H1 (cell line): ENCODE data around the gene EYA4. TPM values are rescaled to one million over a fixed set of nuclear protein-coding genes. Genes with fewer than 3 reads are reported as not detected.

Source experiments
- CTCF ChIA-PET: fragments of 300-600 bp; sonication (Branson Sonifier 250); formaldehyde crosslinking; loops from one replicate; lab custom pipeline; 2021; ENCODE audit not compliant: partially characterized antibody; lab: Charles Lee
- POLR2A ChIA-PET: fragments of 300-600 bp; sonication (Branson Sonifier 250); formaldehyde crosslinking; loops from one replicate; lab custom pipeline; 2021; ENCODE audit warnings: inconsistent platforms; ENCODE audit not compliant: partially characterized antibody; lab: Charles Lee
- DNase-seq, 2 experiments: peaks; one replicate each; pipeline versions ENCODE4 v3.0.0 to v3.0.0-alpha.2; 2010 to 2022; ENCODE audit warnings: low spot score in 2 of 2, low read depth in 1 of 2, mixed read lengths in 1 of 2
- FAIRE-seq: peaks from 2 replicates; lab custom pipeline; 2011; peaks lifted over from hg19 to GRCh38; lab: Jason Lieb, UNC
- H2AFZ ChIP-seq: 2 replicates; pipeline ENCODE4 v1.8.1; 2012; ENCODE audit warnings: low read length, inconsistent platforms
- H2AK5ac ChIP-seq: 2 replicates; pipeline ENCODE4 v1.6.1; 2013; ENCODE audit warnings: low read depth, low read length
- H2BK120ac ChIP-seq: replicated peaks from 2 replicates; pipeline ENCODE3; 2013; ENCODE audit warnings: low read depth, low read length, inconsistent platforms
- H2BK12ac ChIP-seq: 2 replicates; pipeline ENCODE4 v1.6.1; 2013; ENCODE audit warnings: low read depth, low read length
- H2BK15ac ChIP-seq: 2 replicates; pipeline ENCODE4 v1.6.1; 2013; ENCODE audit warnings: low read length
- H2BK20ac ChIP-seq: 2 replicates; pipeline ENCODE4 v1.6.1; 2013; ENCODE audit warnings: low read length
- H2BK5ac ChIP-seq: 2 replicates; pipeline ENCODE4 v1.6.1; 2013; ENCODE audit warnings: low read depth, low read length
- H3K14ac ChIP-seq: 2 replicates; pipeline ENCODE4 v1.6.1; 2013; ENCODE audit warnings: inconsistent platforms; ENCODE audit not compliant: insufficient read length
- H3K18ac ChIP-seq: 2 replicates; pipeline ENCODE4 v1.6.1; 2013; ENCODE audit warnings: low read length; ENCODE audit errors: extremely low read depth
- H3K23ac ChIP-seq: 2 replicates; pipeline ENCODE4 v1.6.1; 2013; ENCODE audit warnings: inconsistent platforms; ENCODE audit not compliant: insufficient read length
- H3K23me2 ChIP-seq: 2 replicates; pipeline ENCODE4 v1.6.1; 2013; ENCODE audit warnings: low read depth, low read length
- H3K27ac ChIP-seq: 2 replicates; pipeline ENCODE4 v1.6.1; 2011; ENCODE audit warnings: low read depth, low read length, inconsistent platforms
- H3K27me3 ChIP-seq, 4 experiments: replicated peaks in 1 of 4; 1 replicate in 1 of 4; 2 replicates in 3 of 4; pipeline versions ENCODE4 v1.6.1 to v1.8.1; 2011 to 2013; ENCODE audit warnings: low read length in 3 of 4, mild to moderate bottlenecking in 3 of 4, inconsistent platforms in 2 of 4, mixed read lengths in 2 of 4, moderate library complexity in 1 of 4; ENCODE audit not compliant: control insufficient read depth in 3 of 4, insufficient read depth in 3 of 4; ENCODE audit errors: extremely low read depth in 1 of 4
- H3K36me3 ChIP-seq, 4 experiments: 2 replicates each; pipeline versions ENCODE4 v1.6.1 to v1.8.1; 2011 to 2013; ENCODE audit warnings: mild to moderate bottlenecking in 4 of 4, low read length in 3 of 4, moderate library complexity in 2 of 4, control low read depth in 1 of 4, inconsistent platforms in 1 of 4; ENCODE audit not compliant: insufficient read depth in 4 of 4, control insufficient read depth in 2 of 4
- H3K4ac ChIP-seq: replicated peaks from 2 replicates; pipeline ENCODE3; 2013; ENCODE audit warnings: low read length, low read depth, mixed read lengths, inconsistent platforms; ENCODE audit not compliant: insufficient read length
- H3K4me1 ChIP-seq, 4 experiments: replicated peaks in 1 of 4; 1 replicate in 1 of 4; 2 replicates in 3 of 4; pipeline versions ENCODE4 v1.6.1 to v1.8.1; 2011 to 2013; ENCODE audit warnings: low read length in 3 of 4, inconsistent platforms in 2 of 4, mixed read lengths in 1 of 4; ENCODE audit not compliant: insufficient read depth in 4 of 4, control insufficient read depth in 3 of 4
- H3K4me2 ChIP-seq, 2 experiments: 2 replicates each; pipeline versions ENCODE4 v1.6.1 to v1.8.1; 2011 to 2013; ENCODE audit warnings: low read depth in 2 of 2, low read length in 2 of 2, control low read depth in 1 of 2, inconsistent platforms in 1 of 2, mild to moderate bottlenecking in 1 of 2; ENCODE audit not compliant: insufficient read depth in 1 of 2
- H3K4me3 ChIP-seq, 4 experiments: fragments of 200-600, 300-600 bp in 1 of 4; sonication (generic), shearing (Covaris generic), sonication (Bioruptor Twin) in 1 of 4; 2 replicates each; pipeline versions ENCODE4 v1.5.1 to v1.8.1; 2011 to 2016; ENCODE audit warnings: low read length in 4 of 4, low read depth in 3 of 4, control low read depth in 2 of 4, inconsistent platforms in 2 of 4, mild to moderate bottlenecking in 2 of 4, mixed read lengths in 1 of 4, moderate library complexity in 1 of 4; ENCODE audit not compliant: insufficient read depth in 2 of 4; ENCODE audit errors: extremely low read depth in 1 of 4
- H3K56ac ChIP-seq: replicated peaks from 2 replicates; pipeline ENCODE3; 2013; ENCODE audit warnings: low read depth, mild to moderate bottlenecking, mixed read lengths, low read length, inconsistent platforms; ENCODE audit not compliant: insufficient read length
- H3K79me1 ChIP-seq: 2 replicates; pipeline ENCODE4 v1.6.1; 2013; ENCODE audit warnings: low read depth, low read length, control low read depth
- H3K79me2 ChIP-seq, 2 experiments: 2 replicates each; pipeline versions ENCODE4 v1.6.1 to v1.8.1; 2012 to 2013; ENCODE audit warnings: low read length in 2 of 2, mild to moderate bottlenecking in 2 of 2, inconsistent platforms in 1 of 2; ENCODE audit not compliant: insufficient read depth in 2 of 2, control insufficient read depth in 1 of 2
- H3K9ac ChIP-seq, 4 experiments: replicated peaks in 1 of 4; 1 replicate in 1 of 4; 2 replicates in 3 of 4; pipeline versions ENCODE4 v1.6.1 to v1.8.1; 2011 to 2013; ENCODE audit warnings: low read depth in 3 of 4, low read length in 3 of 4, control low read depth in 2 of 4, mild to moderate bottlenecking in 2 of 4, moderate library complexity in 2 of 4, inconsistent platforms in 1 of 4; ENCODE audit errors: extremely low read depth in 1 of 4
- H3K9me3 ChIP-seq, 2 experiments: 2 replicates each; pipeline versions ENCODE4 v1.6.1 to v1.8.1; 2012 to 2013; ENCODE audit warnings: mild to moderate bottlenecking in 2 of 2, moderate library complexity in 2 of 2, control low read depth in 1 of 2, inconsistent platforms in 1 of 2, low read depth in 1 of 2, low read length in 1 of 2, mixed read lengths in 1 of 2; ENCODE audit not compliant: insufficient read depth in 2 of 2
- H4K20me1 ChIP-seq, 2 experiments: replicated peaks in 1 of 2; 2 replicates each; pipeline versions ENCODE3 to v1.8.1; 2011 to 2013; ENCODE audit warnings: inconsistent platforms in 2 of 2, low read length in 2 of 2, mild to moderate bottlenecking in 1 of 2; ENCODE audit not compliant: insufficient read depth in 2 of 2, control insufficient read depth in 1 of 2
- H4K5ac ChIP-seq: 2 replicates; pipeline ENCODE4 v1.6.1; 2013; ENCODE audit warnings: low read length, low read depth, mixed read lengths, inconsistent platforms; ENCODE audit not compliant: insufficient read length
- H4K8ac ChIP-seq: 2 replicates; pipeline ENCODE4 v1.8.0; 2013; ENCODE audit warnings: mild to moderate bottlenecking, moderate library complexity, low read length, inconsistent platforms; ENCODE audit not compliant: insufficient read depth; ENCODE audit errors: extremely low read depth
- H4K91ac ChIP-seq: replicated peaks from 2 replicates; pipeline ENCODE3; 2013; ENCODE audit warnings: low read length, mixed read lengths, inconsistent platforms; ENCODE audit not compliant: insufficient read length
- CHD2 ChIP-seq: IDR thresholded peaks from 2 replicates; pipeline ENCODE4 v1.6.1; 2012; ENCODE audit warnings: low read length, improper control_type of control experiment
- FOSL1 ChIP-seq: IDR thresholded peaks from 2 replicates; pipeline ENCODE4 v1.6.1; 2011; ENCODE audit warnings: mild to moderate bottlenecking, low read depth, low read length, moderate library complexity; ENCODE audit not compliant: insufficient read depth
- KDM4A ChIP-seq: IDR thresholded peaks from one replicate; pipeline ENCODE4 v1.7.1; 2012; ENCODE audit warnings: low read depth, mild to moderate bottlenecking, moderate library complexity, low read length, inconsistent platforms; ENCODE audit not compliant: severe bottlenecking
- NANOG ChIP-seq: IDR thresholded peaks from 2 replicates; pipeline ENCODE4 v1.6.1; 2011; ENCODE audit warnings: low read length, low read depth, mild to moderate bottlenecking, inconsistent platforms; ENCODE audit not compliant: insufficient read depth, poor library complexity, severe bottlenecking
- POU5F1 ChIP-seq: IDR thresholded peaks from 2 replicates; pipeline ENCODE4 v1.6.1; 2011; ENCODE audit warnings: low read depth, mild to moderate bottlenecking, low read length, moderate library complexity
- SIRT6 ChIP-seq: IDR thresholded peaks from one replicate; pipeline ENCODE4 v1.7.1; 2012; ENCODE audit warnings: low read length, inconsistent platforms
- SRF ChIP-seq: IDR thresholded peaks from 2 replicates; pipeline ENCODE4 v1.6.1; 2011; ENCODE audit warnings: mild to moderate bottlenecking, low read depth, low read length, moderate library complexity
- SUZ12 ChIP-seq: fragments of 200-600 bp; sonication (generic); IDR thresholded peaks from 2 replicates; pipeline ENCODE4 v1.6.1; 2012; ENCODE audit warnings: mild to moderate bottlenecking, inconsistent platforms, low read length, moderate library complexity, mixed read lengths
- TEAD4 ChIP-seq: IDR thresholded peaks from 2 replicates; pipeline ENCODE4 v1.6.1; 2012; ENCODE audit warnings: low read depth, low read length, inconsistent platforms, mixed read lengths
- USF2 ChIP-seq: IDR thresholded peaks from 2 replicates; pipeline ENCODE4 v1.6.1; 2011; ENCODE audit warnings: low read length, improper control_type of control experiment
- WGBS, 2 experiments: shearing (Covaris generic) in 1 of 2; methylation state at CpG; one replicate each; pipeline versions ENCODE4 v1.1.6 to v1.1.7; 2013 to 2015; ENCODE audit warnings: low lambda C conversion rate in 2 of 2, mixed read lengths in 2 of 2, inconsistent platforms in 1 of 2, low coverage in 1 of 2, missing lambda C conversion rate in 1 of 2; ENCODE audit not compliant: insufficient replicate concordance in 2 of 2, insufficient coverage in 1 of 2, insufficient read length in 1 of 2; ENCODE audit errors: extremely low coverage in 1 of 2, missing lambda C conversion rate in 1 of 2; 5-methylcytosine and 5-hydroxymethylcytosine counted together
- polyA plus RNA-seq, 7 experiments: library from polyadenylated mRNA; depleted of rRNA in 3 of 7; stranded (reverse) in 5 of 7; unstranded in 2 of 7; fragments of >200 nt in 5 of 7; fragments of 200-250 nt in 2 of 7; gene quantifications; 1 replicate in 5 of 7; 2 replicates in 1 of 7; 4 replicates in 1 of 7; pipeline versions ENCODE4 v1.2.1 to v1.2.3, GENCODE V29; 2011 to 2013; ENCODE audit warnings: missing spikeins in 2 of 7, mixed read lengths in 2 of 7
- total RNA-seq: library from RNA; stranded (reverse); fragmentation: NEBNext Ultra II Directional; extraction: Animal tissue kit (Norgen Biotek cat#: 25700); gene quantifications from 2 replicates; pipeline ENCODE4 v1.2.1, GENCODE V29; 2021
- TF ChIP-seq, protein P1 (sequence below): IDR thresholded peaks from 2 replicates; pipeline ENCODE4 v1.6.1; 2012; ENCODE audit warnings: low read length, inconsistent platforms

The EYA4 gene
- total and polyA plus RNA-seq, 2 of the 8 experiments (the other 6 are each of a cell fraction or from before 2014, with no cell fraction given) = 0.06 to 0.17 TPM

DNA sequence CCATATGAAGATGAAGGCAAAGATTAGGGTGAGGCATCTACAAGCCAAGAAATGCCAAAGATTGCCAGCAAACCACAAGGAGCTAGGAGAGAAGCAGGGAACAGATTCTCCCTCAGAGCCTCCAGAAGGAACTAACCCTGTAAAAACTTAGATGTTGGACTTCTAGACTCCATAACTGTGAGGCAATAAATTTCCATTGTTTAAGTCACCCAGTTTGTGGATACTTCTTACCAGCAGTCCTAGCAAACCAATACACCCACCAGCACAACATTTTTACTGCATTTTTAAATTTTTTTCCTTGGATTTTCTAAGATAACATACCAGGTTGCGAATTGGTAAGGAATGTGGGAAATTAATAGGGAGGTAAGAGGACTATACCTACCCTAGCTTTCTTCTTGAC is 47.8 kb upstream of the EYA4 start:
- WGBS, 2 experiments = 96% methylated on average over 1 of the region's 1 CpG; no CpG with 5 or more reads in 1 of the 2 experiments
- no peak overlapping the region for H3K27ac ChIP-seq
- H3K23me2 ChIP-seq = no peaks in the 10 kb centered on the region
- H3K36me3 ChIP-seq = no peaks in the 10 kb centered on the region
- no peak overlapping the region for H3K56ac ChIP-seq
- no peak overlapping the region for H3K18ac ChIP-seq
- H3K14ac ChIP-seq = no peak overlapping the region
- DNase-seq (no peak), FAIRE-seq (no peak)
- H3K4me3 ChIP-seq = no peak overlapping the region
- H4K91ac ChIP-seq = no peak overlapping the region
- no peak overlapping the region for H3K9ac ChIP-seq
- no peak overlapping the region for H2AFZ ChIP-seq
- no peaks in the 10 kb centered on the region for H3K79me2 ChIP-seq
- no peaks in the 10 kb centered on the region for H3K27me3 ChIP-seq
- ChIA-PET CTCF (interaction anchor here (0.6 to 3.4 kb wide), 3 partner anchors 125 to 358 kb away, joined by 3 to 13 read pairs (median 4); no protein-coding TSS in a partner anchor), POLR2A (no interaction called here)
- H2BK15ac ChIP-seq = no peak overlapping the region
- TF ChIP-seq SRF (no peak), TEAD4 (no peak), USF2 (no peak), FOSL1 (no peak), POU5F1 (no peak), KDM4A (no peak), SIRT6 (no peak), SUZ12 (no peak), NANOG (no peak), CHD2 (no peak)
- TF ChIP-seq, protein P1, sequence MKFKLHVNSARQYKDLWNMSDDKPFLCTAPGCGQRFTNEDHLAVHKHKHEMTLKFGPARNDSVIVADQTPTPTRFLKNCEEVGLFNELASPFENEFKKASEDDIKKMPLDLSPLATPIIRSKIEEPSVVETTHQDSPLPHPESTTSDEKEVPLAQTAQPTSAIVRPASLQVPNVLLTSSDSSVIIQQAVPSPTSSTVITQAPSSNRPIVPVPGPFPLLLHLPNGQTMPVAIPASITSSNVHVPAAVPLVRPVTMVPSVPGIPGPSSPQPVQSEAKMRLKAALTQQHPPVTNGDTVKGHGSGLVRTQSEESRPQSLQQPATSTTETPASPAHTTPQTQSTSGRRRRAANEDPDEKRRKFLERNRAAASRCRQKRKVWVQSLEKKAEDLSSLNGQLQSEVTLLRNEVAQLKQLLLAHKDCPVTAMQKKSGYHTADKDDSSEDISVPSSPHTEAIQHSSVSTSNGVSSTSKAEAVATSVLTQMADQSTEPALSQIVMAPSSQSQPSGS = no peak
- no peak overlapping the region for H2BK12ac ChIP-seq
- no peak overlapping the region for H4K8ac ChIP-seq
- H3K23ac ChIP-seq = no peak overlapping the region
- no peak overlapping the region for H3K4ac ChIP-seq
- H4K20me1 ChIP-seq = no peaks in the 10 kb centered on the region
- no peak overlapping the region for H4K5ac ChIP-seq
- no peak overlapping the region for H2BK5ac ChIP-seq
- no peak overlapping the region for H2AK5ac ChIP-seq
- H3K4me1 ChIP-seq = 0 out of 7 replicates have a peak, but pooled peaks cover 0 to 2% (median 0%) of the 10 kb centered on the region in 4 experiments
- H3K4me2 ChIP-seq = no peak overlapping the region
- no peak overlapping the region for H2BK20ac ChIP-seq
- no peaks in the 10 kb centered on the region for H3K9me3 ChIP-seq
- no peaks in the 10 kb centered on the region for H3K79me1 ChIP-seq
- no peak overlapping the region for H2BK120ac ChIP-seq
